HTERT RPE-1 (cell line): ENCODE measurements around the gene GCGR.

Experiments used
- in situ Hi-C: fragments of 300-500 bp; cut with MboI; formaldehyde crosslinking; loops from 4 replicates; pipeline ENCODE4 v1.14.3; 2020; ENCODE audit warnings: low sequenced_read_pairs

GCGR gene

DNA sequence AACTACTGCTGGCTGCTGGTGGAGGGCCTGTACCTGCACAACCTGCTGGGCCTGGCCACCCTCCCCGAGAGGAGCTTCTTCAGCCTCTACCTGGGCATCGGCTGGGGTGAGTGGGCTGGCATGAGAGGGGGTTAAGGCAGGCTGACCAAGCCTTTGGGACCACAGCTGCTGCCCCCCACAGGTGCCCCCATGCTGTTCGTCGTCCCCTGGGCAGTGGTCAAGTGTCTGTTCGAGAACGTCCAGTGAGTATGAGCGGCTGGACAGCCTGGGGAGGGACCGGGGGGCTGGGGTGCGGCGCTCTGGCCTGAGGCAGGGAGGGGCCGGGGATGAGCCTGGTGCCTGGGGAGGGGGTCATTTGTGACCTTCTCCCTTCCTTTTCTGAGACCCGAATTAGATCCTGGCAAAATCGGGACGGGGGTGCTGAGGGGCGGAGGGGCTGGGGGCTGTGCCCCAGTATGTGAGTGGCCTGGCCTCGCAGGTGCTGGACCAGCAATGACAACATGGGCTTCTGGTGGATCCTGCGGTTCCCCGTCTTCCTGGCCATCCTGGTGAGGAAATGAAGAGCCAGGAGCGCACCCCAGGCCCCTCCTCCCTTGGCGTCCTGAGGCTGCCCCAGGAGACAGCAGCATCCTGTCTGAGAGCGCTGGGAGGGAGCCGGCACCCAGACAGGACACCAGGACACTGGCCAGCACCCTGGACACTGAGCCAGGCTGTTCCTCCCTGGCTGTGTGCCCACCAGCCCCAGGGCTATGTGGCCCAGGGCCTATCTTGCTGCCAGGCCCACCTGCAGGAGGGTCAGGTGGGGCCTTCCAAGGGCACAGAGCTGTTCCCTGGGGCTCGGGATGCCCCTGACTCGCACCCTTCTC, 8.0 kb downstream of the GCGR start:
- in situ Hi-C loops = no loop called here

- in situ Hi-C loops = no loop called here
These were observed 8.8 kb downstream of the GCGR start for GRCh38 chr17:81812571-81813370.

- in situ Hi-C loops = no loop called here
These were observed 9.4 kb downstream of the GCGR start for GRCh38 chr17:81813371-81813684.

- in situ Hi-C loops = no loop called here
These were observed 10.1 kb downstream of the GCGR start for GRCh38 chr17:81813861-81814683.

DNA sequence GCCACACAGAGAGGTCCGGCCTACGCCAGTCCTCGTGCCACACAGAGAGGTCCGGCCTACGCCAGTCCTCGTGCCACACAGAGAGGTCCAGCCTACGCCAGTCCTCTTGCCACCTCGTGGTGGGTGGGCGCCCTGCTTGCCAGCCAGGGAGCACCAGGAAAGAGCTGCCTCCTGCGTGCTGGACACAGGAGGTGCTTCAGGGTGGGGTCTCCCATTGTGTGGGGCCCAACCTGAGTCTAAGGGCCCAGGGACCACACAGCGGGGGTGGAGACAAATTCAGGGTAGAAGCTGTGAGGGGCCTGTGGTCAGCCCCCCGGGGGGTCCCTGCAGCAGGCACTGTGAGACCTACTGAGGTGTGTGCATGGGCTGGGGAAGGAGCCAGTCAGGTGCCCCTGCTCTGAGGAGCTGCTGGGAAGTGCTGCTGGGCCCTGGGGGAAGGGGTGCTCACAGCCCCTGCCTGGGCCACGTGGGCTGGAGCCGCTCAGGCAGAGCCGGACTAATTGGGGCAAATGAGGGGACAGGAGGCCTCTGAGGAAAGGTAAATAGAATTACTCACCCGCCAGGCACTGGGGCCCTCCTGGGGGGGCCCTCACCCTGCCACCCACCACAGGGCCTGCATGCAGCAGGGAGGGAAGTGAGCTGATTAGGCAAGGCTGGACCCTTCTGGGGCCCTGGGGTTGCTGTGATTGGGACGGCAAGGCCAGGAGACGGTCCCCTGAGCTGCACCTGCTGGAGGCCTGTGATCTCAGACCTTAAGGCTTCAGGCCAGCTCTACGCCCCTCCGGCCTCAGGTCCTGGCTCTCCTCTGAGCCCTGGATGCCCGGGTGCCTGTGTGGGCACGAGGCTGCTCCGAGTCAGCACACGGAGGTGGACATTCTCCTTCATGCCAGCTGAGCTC, 11.0 kb downstream of the GCGR start:
- in situ Hi-C loops = no loop called here

DNA sequence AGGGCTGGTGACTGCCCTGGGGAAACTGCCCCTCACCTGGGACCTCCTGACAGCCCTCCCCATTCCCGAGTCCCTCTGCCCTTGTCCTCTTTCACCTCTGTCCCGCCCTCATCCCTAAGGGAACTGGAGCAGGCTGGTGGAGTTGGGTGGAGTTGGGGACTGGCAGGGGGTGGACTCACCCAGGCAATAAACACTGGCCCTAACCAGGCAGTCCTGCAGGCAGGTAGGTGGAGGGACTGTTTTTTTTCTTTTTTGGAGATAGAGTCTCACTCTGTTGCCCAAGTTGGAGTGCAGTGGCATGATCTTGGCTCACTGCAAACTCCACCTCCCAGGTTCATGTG, 11.7 kb downstream of the GCGR start:
- in situ Hi-C loops = no loop called here

- in situ Hi-C loops = no loop called here
These were observed 13.8 kb downstream of the GCGR start for GRCh38 chr17:81817758-81818147.

GRCh38 chr17:81819708-81820107, 15.8 kb downstream of the GCGR start:
- in situ Hi-C loops = no loop called here

DNA sequence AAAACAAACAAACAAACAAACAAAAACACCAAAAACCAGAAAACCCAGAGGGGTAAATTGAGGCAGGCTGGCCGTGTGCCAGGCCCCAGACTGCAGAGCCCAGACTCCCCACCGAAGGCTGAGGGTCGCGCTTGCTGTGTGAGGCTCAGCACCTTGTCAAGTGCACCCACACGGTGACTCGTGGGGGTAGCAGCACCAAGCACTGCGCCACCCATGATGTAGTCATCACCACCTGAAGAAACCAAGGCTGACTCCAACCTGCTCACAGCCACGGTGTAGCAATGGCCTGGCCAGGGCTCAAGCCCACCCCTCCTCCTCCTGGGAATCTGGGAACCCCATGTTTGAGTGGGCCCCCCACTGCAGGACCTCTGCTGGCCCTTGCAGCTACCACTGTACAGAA, 17.2 kb downstream of the GCGR start:
- in situ Hi-C loops = no loop called here

- in situ Hi-C loops = no loop called here
These were observed 17.8 kb downstream of the GCGR start for GRCh38 chr17:81821603-81822311.

GRCh38 chr17:81822312-81822637, 18.3 kb downstream of the GCGR start:
- in situ Hi-C loops = no loop called here

GRCh38 chr17:81822996-81823819, 19.3 kb downstream of the GCGR start:
- in situ Hi-C loops = no loop called here

DNA sequence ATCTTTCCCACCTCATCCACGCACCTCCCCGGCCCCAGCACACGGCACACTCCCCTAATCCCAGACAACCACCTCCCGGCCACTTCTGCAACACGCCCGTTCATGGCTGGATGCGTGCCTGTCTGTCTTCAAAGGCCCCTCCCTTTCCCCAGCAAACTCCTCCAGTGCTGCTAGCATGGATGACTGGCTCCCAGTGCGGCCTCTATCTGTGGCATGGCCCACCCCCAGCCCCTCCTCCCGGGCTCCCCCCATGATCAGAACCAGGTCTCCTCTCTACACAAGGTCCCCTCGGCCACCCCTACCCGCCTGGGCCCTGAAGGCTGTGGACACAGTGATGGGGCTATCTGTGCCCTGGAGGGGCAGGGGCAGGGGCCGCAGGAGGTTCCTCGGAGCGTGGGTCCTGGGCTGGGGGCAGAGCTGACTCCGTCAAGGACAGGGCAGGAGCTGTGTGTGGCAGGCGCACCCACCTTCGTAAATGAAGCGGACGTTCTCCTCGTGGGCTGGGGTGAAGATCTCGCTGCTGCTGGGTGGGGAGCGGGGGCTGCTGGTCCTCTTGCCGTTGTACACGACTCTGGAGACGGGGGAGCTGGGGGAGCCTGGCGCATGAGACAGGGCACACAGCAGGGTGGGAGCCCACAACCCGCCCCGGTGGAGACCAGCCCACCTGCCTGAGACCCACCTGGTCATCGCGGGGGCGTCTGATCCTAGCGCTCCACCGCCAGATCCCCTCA, 20.0 kb downstream of the GCGR start:
- in situ Hi-C loops = no loop called here

- in situ Hi-C loops = no loop called here
These were observed 20.6 kb downstream of the GCGR start for GRCh38 chr17:81824595-81824994.

DNA sequence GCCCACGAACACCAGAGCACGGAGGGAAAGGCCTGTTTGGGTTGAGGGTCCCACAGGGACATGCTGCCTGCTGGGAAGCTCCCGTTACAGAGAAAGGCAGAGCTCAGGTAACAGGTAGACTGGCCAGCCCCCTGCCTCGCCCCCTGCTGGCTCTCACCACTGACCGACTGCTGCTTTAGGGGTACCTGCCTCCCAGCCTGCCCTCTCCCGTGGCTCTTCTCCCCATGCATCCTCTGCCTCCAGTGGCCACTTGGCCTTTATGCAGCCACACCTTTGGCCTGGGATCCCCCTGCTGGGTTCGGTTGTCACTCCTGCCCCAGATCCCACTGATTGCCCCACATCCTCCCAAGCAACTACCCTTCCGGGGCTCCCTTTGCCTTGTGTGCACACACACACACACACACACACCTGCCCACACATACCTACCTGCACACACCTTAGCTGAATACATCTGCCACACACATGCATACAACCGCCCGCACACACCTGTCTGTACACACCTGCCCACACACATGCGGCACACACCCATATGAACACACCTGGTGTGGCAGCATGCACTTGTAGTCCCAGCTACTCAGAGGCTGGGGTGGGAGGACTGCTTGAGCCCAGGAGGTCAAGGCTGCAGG, 22.0 kb downstream of the GCGR start:
- in situ Hi-C loops = no loop called here

DNA sequence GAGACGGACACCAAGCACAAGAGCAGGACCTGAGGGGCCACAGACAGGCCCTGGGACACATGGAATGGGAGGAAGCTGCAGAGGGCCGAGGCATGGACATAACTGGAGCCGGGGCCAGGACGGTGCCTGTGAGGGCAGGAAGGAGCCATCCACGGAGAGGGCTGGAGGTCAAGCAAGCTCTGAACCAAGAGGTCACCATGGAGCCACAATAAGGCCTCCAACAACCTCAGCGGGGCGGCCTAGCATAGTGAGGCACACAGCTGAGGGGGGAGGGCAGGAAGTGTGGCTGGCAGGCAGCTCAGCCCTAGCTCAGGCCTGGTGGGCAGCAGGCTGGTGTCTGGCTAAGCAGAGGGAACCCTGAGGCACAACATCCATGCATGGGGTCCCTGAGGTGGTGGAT, 24.7 kb downstream of the GCGR start:
- in situ Hi-C loops = no loop called here

GRCh38 chr17:81829858-81830257, 25.9 kb downstream of the GCGR start:
- in situ Hi-C loops = no loop called here

- in situ Hi-C loops = no loop called here
These were observed 27.6 kb downstream of the GCGR start for GRCh38 chr17:81831563-81831956.
